Inferior parietal cortex (tissue), 1 donor: ENCODE data around the gene TMEM203.

Source experiments
- DNase-seq: peaks from one replicate; pipeline ENCODE4 v3.0.0-alpha.2; 2016; ENCODE audit errors: extremely low spot score

The TMEM203 gene

DNA sequence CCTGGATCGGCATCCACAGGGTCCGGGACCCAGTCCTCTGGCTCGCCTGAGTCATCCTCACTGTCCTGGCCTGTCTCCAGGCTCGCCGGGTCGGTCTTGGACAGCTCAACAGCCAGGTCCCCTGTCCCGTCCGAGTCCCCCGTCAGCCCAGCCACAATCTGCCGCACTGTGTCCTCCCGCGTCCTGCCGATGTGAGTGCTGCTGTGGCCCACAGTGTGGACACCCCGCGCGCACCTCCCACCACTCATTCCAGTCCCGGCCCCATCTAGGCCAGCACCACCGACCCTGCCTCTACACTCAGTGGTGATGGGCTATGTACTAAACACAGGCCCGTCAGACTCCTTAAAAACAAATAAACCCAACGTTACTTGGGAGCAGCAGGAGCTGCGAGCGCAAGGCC, 23.8 kb downstream of the TMEM203 start:
- no peak for DNase-seq

DNA sequence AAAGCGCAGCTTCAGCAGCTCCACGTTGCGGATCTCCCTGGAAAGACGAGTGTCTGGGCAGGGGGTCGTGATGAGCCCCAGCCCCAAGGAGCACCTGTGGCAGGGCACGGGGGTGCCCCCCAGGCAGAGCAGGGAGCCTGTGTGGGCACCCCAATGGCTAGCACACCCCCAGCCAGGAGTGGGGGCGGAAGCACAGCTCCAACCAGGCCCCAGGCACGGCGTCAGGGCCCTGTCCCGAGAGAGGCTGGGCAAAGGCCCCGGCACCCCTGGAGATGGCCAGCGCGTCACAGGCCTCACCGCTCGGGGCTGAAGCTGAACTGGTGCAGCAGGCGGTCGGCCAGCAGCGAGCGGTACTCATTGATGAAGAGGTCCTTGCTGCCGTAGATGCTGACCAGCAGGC, 25.0 kb downstream of the TMEM203 start:
- no peak for DNase-seq

DNA sequence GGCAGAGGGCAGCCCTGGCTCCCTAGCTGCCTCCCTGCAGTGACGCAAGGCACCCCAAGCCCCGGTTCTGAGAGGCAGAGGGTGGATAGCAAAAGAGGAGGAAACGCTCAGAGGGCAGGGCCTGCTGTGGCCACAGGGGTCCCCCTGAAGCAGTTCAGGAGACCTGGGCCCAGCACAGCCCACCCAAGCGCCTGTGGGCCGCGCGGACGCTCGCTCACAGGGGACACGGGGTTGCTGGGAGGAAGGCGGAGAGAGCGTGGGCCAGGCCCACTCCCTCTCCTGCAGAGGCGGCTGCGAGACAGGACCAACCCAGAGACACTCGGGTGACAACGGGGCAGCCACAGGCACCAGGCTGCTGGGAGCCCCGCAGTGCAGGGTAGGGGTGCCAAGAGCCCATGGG, 25.7 kb downstream of the TMEM203 start:
- DNase-seq = no peak

DNA sequence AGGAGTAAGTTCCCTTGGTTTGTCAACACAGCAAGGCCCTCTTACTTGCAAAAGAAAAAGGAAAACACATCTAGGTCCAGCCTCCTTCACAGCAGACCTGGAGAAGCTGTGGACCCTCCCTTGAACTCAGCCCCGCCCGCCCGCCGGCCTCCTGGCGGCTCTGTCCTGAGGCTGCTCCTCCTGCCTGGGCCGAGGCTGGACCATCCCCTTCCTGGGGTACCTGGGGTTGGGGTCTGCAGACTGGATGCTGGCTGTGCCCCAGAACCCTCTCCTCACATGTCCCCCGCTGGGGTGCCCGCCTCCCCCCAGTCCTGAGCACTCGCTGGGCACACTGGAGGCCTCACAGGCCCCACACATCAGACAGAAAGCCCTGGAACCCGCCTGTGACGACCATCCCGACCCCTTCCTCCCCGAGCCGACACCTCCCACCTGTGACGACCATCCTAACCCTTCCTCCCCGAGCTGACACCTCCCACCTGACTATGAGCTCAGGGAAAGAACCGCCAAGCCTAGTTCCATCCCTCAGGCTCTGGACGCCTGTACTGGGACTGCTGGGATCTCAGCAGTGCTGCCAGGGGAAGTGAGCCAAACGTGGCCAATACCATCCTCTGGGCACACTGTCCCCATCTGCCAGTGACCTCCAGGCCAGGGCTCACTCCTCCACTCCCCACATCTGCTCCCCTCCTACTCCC, 26.4 kb downstream of the TMEM203 start:
- no peak for DNase-seq

DNA sequence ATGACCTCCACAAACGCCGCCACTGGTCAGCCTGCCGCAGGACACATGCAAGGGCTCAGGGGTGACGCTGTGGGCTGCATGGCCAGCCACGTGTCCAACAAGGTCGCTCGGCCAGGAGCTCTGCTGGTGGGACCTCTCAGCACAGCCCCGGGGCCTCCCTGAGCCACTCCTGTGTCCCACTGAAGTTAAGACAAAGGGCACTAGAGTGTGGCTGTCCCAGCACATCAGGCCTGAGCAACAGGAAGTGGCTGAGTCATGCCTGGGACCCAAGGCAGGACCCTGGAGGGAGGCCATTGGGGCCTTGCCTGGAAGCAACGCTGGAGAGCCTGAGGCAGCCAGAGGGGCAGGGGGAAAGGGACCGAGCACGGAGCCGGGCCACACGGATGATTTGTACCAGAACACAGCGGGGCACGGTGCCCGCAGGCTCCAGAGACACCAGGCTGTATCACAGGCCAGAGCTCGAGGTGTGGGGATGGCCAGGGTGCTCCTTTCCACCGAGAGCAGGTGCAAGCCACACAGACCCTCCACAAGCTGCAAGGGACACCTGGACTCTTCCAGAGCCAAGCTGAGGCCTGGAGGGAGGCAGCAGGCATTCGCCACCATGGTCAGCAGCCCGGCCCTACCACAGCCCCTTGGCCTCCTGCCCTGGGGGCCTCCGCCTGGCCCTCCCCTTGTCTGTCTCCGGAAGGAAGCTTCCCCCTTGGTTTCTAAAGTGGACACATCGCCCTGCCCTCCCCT, 27.1 kb downstream of the TMEM203 start:
- no peak for DNase-seq

DNA sequence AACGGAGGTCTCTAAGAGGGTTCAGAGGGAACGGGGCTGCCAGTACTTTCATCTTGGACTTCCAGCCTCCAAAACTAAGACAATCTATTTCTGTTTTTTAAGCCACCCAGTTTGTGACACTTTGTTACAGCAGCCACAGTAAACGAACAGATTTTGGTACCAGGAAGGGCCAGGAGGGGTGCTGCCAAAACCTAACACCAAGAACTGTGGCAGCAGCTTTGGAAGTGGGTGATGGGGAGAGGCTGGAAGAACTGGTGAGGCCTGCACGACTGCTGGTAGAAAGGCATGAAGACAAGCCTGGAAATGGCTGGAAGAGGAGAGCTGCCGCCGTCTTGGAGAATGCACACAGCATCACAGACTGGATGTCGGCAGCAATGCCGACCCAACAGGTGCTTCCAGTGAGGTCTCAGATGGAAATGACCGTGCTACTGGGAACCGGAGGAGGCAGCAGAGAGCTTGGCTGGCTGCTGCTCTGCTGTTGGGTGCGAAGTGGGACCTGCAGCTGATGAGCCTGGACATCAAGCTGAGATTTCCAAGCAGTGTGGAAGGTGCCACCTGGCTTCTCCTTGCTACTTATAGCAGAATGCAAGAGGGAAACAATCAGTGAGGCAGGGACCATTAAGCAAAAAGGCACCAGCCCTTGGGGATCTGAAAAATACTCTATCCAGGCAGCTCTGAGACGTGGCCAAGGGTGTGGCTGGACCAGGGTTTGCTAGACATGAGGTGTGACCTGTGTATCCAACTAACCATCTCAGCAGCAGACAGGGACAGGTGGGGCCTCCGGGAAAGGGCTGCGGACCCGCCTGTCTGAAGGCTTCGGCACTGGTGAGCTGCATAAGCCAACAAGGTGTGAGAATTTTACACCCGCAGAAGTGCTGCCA, 28.9 kb downstream of the TMEM203 start:
- no peak for DNase-seq

DNA sequence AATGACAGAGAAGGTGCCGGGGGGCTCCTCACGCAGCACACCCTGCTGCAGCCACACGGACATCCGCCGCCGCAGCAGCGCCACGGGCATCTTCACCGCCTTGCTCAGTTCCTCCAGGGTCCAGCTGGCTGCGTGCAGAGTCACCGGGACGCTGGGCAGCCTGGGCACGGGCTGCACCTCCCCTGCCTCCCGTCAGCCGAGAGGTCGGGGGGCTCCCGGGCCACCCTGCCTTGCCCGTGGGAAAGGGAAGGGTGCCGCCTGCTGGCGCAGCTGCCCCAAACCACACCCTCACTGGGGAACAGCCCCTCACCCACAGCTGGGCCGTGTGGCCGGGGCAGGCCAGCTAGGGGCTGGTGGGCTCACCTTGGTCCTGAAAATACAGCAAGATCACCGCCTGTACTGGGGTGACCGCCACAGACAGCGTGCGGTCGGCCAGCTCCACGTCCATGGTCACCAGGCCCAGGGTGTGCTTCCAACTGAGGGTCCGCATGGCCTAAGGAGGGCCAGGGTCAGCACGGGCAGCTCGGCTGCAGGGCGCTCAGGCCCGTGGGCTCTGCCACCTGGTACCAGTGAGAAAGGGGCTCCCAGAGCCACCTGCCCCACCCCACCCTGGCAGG, 30.0 kb downstream of the TMEM203 start:
- no peak for DNase-seq

DNA sequence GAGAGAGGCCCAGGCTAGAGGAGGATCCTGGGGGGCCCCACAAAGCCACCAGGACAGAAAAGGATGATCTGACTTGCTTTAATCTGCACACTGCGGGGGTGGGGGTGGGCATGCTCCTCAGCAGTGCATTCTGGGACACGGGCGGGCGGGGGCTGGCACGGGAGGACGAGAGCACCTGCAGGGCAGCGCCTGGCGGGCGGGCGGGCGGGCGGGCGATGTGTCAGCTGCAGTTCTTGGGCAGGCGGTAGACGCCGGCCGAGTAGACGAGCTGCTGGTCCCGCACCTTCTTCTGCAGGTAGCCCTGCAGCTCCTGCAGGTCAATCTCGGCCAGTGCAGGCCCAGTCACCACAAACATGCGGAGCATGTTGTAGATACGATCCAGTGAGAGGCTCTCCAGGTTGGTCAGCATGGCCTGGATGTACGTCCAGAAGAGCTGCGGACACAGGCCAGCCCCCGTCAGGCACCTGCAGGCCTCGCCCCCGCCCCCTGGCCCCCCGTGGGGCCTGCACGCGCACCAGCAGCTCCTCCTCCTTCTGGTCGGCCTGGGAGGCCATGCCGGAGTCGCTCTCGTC, 30.6 kb downstream of the TMEM203 start:
- no peak for DNase-seq

DNA sequence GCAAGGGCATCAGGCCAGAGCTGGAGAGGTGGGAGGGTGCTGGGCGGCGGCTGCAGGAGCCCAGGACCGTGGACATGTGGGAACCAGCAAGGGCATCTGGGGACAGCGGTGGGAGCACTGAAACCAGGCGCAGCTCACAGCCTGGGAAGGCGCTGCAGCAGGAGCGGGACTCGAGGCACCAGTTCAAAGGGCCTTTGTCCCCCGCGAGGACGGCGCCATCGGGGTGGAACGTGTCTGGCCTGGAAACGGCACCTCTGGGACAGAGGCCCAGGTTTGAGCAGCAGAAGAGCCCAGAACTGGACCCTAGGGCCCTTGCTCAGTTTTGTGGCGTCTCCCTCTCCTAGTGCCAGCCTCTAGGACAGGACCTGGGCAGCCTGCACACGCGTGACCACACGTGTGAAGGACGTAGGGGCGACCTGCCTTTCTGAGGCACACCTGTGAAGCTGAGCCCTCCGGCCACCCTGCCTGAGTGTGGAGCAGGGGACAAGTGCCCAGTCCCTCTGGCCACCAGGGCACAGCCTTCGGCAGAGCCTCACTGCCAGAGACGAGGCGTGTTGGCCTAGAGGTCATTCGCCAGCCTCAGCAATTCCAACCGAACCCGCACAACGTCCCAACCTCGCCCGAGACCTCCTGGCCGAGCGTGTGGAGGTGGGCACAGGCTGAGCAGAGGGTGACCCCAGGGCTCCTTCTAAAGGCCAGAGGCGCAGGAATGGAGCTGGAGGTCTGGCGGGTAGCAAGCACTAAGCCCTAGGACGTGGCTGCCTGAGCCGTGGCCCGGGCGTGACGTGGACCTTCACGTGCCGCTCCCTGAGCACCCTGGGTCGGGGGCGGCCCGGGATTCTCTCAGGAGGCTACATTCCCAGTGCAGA, 31.4 kb downstream of the TMEM203 start:
- no peak for DNase-seq

DNA sequence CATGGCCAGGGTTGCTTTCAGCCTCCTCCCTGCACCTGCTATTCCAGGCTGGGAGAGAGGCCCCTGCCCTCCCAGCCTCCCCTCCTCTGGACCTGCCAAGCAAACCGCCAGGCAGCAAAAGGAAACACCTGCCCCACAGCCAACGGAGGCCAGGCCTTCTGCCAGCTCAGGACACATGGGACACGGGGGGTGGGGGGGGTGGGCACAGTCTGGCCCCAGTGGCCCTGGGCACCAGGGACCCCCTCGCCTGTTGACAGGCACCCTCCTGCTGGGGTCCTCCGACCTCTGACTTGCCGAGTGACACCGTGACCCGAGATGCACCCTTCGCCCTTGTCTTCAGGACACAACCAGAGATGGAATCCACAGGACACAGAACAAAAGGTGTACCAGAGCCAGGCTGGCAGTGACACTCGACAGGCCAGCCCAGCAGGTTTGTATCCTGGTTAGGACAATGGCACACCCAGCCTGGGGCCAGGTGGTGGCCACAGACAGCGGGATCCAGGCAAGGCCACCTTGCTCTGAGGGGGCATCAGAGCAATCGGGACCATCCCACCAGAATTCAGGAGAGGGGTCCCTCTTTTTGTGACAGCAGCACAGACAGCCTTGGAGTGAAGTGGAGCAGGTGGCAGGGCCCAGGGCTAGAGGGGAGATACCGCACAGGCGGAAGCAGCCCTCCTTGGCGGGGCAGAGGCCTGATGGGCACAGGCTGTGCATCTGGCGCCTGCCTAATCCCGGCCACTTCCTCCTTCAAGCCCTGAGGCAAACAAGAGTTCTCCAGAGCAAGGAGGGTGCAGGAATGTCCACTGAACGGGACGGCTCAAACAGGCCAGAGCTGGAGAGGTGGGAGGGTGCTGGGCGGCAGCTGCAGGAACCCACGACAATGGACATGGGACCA, 32.3 kb downstream of the TMEM203 start:
- no peak for DNase-seq

DNA sequence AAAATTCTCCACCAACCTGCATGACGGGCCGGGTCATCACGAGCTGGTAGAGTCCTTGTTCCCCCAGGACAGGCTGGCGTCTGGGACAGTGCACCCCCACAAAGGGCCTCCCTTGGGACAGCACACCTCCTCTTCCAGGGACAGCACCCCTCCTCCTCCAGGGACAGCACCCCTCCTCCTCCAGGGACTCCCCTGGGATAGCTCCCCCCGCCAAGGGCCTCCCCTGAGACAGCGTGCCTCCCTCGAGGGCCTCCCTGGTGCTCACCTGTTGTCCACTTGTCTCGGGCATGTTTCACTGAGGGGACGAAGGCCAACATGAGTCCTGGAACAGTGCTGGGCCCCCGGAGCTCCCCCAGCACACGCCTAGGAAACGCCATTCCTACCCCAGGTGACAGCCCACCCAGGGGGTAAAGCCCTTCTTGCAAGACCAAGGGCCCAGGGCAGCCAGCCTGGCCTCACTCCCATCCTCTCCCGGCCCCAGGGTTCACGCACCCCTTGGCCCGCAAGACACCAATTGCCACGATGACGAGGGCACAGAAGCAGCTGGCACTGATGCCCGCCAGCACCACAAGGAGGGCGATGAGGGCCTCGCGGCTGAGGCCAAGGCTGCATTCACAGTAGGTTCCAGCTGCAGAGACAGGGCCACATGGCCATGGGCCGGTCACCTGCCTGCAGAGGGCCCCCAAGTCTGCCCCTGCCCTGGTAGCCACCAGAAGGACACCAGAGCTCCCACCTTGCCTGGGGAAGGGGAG, 34.1 kb downstream of the TMEM203 start:
- DNase-seq = no peak

DNA sequence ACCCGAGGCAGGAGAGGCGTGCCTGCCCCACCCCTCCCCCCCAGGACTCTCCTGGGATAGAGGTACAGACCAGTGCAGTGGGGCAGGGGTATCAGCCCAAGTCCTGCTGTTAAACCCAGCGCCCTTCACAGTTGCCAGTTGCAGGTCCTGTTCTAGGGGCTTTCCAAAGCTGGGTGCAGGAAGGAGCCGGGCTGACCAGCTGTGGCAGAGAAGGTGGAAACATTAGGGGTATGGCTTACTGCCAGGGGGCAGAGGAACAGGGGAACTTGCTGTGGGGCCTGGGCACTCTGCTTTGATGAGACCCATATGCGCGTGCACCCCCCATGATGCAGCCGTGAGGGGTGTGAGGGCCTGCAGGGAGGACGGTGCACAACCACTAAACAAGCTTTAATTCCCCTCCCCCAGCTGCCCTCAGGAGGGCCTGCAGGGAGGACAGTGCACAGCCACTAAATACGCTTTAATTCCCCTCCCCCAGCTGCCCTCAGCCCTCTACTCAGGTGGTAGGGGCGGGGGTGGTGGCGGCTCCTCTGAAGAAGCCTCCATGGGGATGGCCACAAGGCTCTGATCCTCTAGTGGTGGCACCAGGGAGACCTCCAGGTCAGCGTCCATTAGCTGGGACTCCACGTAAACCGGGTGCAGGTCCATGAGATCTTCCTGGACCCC, 34.8 kb downstream of the TMEM203 start:
- DNase-seq = no peak

DNA sequence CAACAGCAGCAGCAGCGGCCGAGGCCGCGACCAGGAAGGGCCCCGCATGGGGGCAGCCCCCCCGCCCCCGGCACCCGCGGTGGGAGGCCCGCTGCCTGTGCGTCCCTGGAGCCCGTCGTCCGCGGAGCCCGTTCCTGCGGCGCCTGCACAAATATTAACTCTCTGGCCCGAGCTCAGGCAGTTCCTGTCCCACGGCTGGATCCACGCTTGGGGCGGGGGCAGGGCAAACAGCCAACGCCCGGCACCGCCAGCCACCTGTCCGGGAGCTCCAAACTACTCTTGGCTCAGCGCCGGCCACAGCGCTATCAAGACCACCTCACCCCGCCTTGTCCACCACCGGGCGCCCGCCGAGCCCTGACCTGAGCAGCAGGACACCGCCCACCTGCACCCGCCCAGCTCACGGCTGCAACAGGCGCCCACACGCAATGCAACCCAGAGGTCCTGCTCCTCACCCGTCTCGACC, 35.5 kb downstream of the TMEM203 start, which contains the start of gene LRRC26:
Gene LRRC26 (minus strand): TSS at position 156 of the 463 bp plus-strand sequence. CDS start 108 bp downstream, at position 48.
- no peak for DNase-seq

DNA sequence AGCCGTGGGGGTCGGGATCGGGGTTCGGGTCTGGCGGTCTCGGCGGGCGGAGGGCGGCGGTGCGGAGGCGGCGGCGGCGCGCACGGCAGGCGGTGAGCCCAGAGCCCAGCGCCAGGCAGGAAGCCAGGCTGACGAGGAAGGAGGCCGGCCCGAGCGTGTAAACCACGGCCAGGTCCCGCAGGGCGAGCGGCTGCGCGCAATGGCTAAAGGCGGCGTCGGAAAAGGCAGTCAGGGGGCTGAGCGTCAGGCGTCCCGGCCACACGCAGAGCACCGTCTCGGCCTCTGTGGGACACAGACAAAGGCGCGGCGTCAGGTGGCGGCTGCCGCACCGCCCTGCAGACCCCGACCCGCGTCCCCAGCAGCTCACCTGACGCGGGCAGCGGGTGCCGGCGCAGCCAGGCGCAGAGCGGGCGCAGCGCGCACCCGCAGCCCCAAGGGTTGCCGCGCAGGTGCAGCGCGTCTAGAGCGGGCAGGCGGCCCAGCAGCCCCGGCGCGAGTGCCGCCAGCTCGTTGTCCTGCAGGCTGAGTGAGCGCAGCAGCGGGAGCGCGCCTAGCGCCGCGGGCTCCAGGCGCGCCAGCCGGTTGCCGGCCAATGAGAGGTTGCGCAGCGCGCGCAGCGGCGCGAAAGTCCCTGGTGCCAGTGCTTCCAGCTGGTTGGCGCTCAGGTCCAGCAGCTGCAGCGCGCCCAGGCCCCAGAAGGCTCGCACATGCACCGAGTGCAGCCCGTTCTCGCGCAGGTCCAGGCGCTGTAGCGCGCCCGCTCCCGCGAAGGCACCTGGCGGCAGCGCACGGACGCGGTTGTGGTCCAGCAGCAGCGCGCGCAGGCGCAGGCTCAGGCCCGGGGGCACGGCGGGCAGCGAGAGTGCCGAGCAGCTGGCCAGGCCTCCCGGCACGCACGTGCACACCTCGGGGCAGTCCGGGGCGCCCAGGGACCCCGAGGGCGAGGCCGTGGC, 36.3 kb downstream of the TMEM203 start:
- DNase-seq = no peak

DNA sequence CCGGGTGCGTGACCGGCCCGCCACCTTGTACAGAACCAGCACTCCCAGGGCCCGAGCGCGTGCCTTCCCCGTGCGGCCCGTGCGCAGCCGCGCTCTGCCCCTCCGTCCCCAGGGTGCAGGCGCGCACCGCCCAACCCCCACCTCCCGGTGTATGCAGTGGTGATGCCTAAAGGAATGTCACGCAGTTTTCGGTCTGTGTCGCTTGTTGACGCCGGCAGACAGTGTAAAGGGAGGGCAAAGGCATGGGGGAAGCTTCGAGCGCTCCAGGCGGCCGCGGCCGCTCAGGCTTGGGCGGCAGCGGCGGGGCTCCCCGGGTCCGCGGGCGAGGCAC, 36.9 kb downstream of the TMEM203 start:
- DNase-seq = no peak

DNA sequence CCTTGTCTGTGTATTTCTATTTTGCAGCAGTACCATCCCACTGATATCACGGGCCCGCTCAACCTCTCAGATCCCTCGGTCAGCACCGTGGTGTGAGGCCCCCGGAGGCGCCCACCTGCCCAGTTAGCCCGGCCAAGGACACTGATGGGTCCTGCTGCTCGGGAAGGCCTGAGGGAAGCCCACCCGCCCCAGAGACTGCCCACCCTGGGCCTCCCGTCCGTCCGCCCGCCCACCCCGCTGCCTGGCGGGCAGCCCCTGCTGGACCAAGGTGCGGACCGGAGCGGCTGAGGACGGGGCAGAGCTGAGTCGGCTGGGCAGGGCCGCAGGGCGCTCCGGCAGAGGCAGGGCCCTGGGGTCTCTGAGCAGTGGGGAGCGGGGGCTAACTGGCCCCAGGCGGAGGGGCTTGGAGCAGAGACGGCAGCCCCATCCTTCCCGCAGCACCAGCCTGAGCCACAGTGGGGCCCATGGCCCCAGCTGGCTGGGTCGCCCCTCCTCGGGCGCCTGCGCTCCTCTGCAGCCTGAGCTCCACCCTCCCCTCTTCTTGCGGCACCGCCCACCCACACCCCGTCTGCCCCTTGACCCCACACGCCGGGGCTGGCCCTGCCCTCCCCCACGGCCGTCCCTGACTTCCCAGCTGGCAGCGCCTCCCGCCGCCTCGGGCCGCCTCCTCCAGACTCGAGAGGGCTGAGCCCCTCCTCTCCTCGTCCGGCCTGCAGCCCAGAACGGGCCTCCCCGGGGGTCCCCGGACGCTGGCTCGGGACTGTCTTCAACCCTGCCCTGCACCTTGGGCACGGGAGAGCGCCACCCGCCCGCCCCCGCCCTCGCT, 37.5 kb downstream of the TMEM203 start:
- DNase-seq = no peak
